ENCODE results near the gene GET4.

GRCh38 chr7:828793-829561, 47.4 kb upstream of the GET4 start:
- TF ChIP-seq SUZ12 (IDR thresholded peaks at IDR 0.05; ENCODE audit: extremely low read depth, insufficient read depth, insufficient read length) (no peak), YY1 (IDR thresholded peaks at IDR 0.05; ENCODE audit: insufficient read depth, insufficient read length) (no peak), ZNF274 (IDR thresholded peaks at IDR 0.05; ENCODE audit: low read depth, low read length) (no peak)
